Measurements from ENCODE around the gene PXMP2. TPM values are rescaled to one million over a fixed set of nuclear protein-coding genes. Genes with fewer than 3 reads are reported as not detected.

The PXMP2 gene
- polyA plus RNA-seq, 3 donors, result 2.9 to 9.2 (median 8.7) TPM

GRCh38 chr12:132700212-132700822 is 12.9 kb downstream of the PXMP2 start:
- no peak overlapping the region for H3K27ac ChIP-seq (ENCODE audit: low read depth in 1 of 2, low read length in 2 of 2)
- intact Hi-C loops (cut with micrococcal nuclease), result no loop called here
- H3K27me3 ChIP-seq (ENCODE audit: control insufficient read depth in 2 of 2, insufficient read depth in 2 of 2, low read length in 2 of 2), result no peaks in the 10 kb centered on the region
- peak overlapping the region in 1 of 7 donors; percentile 71 for H3K27ac Mint-ChIP-seq
- 100% methylated on average over 2 of the region's 10 CpGs for WGBS (ENCODE audit: insufficient coverage)
- H3K4me3 ChIP-seq (replicated peaks in 1 of 3; ENCODE audit: low read depth in 2 of 3, low read length in 3 of 3), result no peak overlapping the region
- no peak for TF ChIP-seq CTCF (IDR thresholded peaks at IDR 0.05)
- no peaks in the 10 kb centered on the region for H3K79me2 ChIP-seq (ENCODE audit: insufficient read depth, low read length)
- H3K9ac ChIP-seq (ENCODE audit: insufficient read depth, low read length, poor library complexity, severe bottlenecking), result no peak overlapping the region
- H3K9me3 Mint-ChIP-seq, result no peaks in the 10 kb centered on the region
- peaks cover 7% of the 10 kb centered on the region for H3K4me1 Mint-ChIP-seq
- H3K36me3 ChIP-seq (replicated peaks in 1 of 2; ENCODE audit: control insufficient read depth in 1 of 2, insufficient read depth in 2 of 2, low read length in 2 of 2), result peaks cover 0 to 6% of the 10 kb centered on the region in 2 donors
- H3K27me3 Mint-ChIP-seq (ENCODE audit: low read depth in 3 of 3), result peaks cover 0 to 1% (median 0%) of the 10 kb centered on the region in 3 donors
- no peak overlapping the region for H3K4me3 Mint-ChIP-seq
- no peak overlapping the region for H2AFZ ChIP-seq (ENCODE audit: insufficient read depth, low read depth, low read length, poor library complexity, severe bottlenecking)
- no peak for DNase-seq
- no peaks in the 10 kb centered on the region for H3K9me3 ChIP-seq (replicated peaks in 1 of 2; ENCODE audit: control insufficient read depth in 1 of 2, insufficient read depth in 1 of 2, low read length in 2 of 2)
- peaks cover 0 to 3% of the 10 kb centered on the region in 2 donors for H3K4me1 ChIP-seq (ENCODE audit: control insufficient read depth in 1 of 2, insufficient read depth in 2 of 2, low read length in 2 of 2)
- peaks cover 22 to 46% of the 10 kb centered on the region in 2 donors for H3K36me3 Mint-ChIP-seq
- no peaks in the 10 kb centered on the region for H4K20me1 ChIP-seq (ENCODE audit: insufficient read depth, low read length)
- H3K4me2 ChIP-seq (replicated peaks; ENCODE audit: extremely low read depth, low read length, poor library complexity, severe bottlenecking), result no peak overlapping the region

- no peak for TF ChIP-seq CTCF (IDR thresholded peaks at IDR 0.05)
- no peak for DNase-seq
- no peak overlapping the region for H3K4me3 ChIP-seq (replicated peaks in 1 of 3; ENCODE audit: low read depth in 2 of 3, low read length in 3 of 3)
- Mint-ChIP-seq H3K9me3 (no peaks in the 10 kb centered on the region), H3K27me3 (ENCODE audit: low read depth in 3 of 3) (no peaks in the 10 kb centered on the region), H3K4me3 (no peak overlapping the region), H3K4me1 (peaks cover 7% of the 10 kb centered on the region), H3K36me3 (peaks cover 17 to 31% of the 10 kb centered on the region in 2 donors), H3K27ac (peak overlapping the region in 1 of 7 donors; percentile 32)
- H3K36me3 ChIP-seq (replicated peaks in 1 of 2; ENCODE audit: control insufficient read depth in 1 of 2, insufficient read depth in 2 of 2, low read length in 2 of 2), result peaks cover 0 to 6% of the 10 kb centered on the region in 2 donors
- no peaks in the 10 kb centered on the region for H3K27me3 ChIP-seq (ENCODE audit: control insufficient read depth in 2 of 2, insufficient read depth in 2 of 2, low read length in 2 of 2)
- no peaks in the 10 kb centered on the region for H3K79me2 ChIP-seq (ENCODE audit: insufficient read depth, low read length)
- no peaks in the 10 kb centered on the region for H4K20me1 ChIP-seq (ENCODE audit: insufficient read depth, low read length)
- no peak overlapping the region for H3K9ac ChIP-seq (ENCODE audit: insufficient read depth, low read length, poor library complexity, severe bottlenecking)
- H3K4me2 ChIP-seq (replicated peaks; ENCODE audit: extremely low read depth, low read length, poor library complexity, severe bottlenecking), result no peak overlapping the region
- intact Hi-C loops (cut with micrococcal nuclease), result no loop called here
- WGBS (ENCODE audit: insufficient coverage), result 89% methylated on average over 1 of the region's 4 CpGs
- no peak overlapping the region for H2AFZ ChIP-seq (ENCODE audit: insufficient read depth, low read depth, low read length, poor library complexity, severe bottlenecking)
- no peaks in the 10 kb centered on the region for H3K9me3 ChIP-seq (replicated peaks in 1 of 2; ENCODE audit: control insufficient read depth in 1 of 2, insufficient read depth in 1 of 2, low read length in 2 of 2)
- no peak overlapping the region for H3K27ac ChIP-seq (ENCODE audit: low read depth in 1 of 2, low read length in 2 of 2)
- peaks cover 0 to 3% of the 10 kb centered on the region in 2 donors for H3K4me1 ChIP-seq (ENCODE audit: control insufficient read depth in 1 of 2, insufficient read depth in 2 of 2, low read length in 2 of 2)
These were observed 15.3 kb downstream of the PXMP2 start for GRCh38 chr12:132702640-132703039.
